Type B pancreatic cell (in vitro differentiated cells): ENCODE results near the gene XRRA1. TPM values are rescaled to one million over a fixed set of nuclear protein-coding genes. Genes with fewer than 3 reads are reported as not detected.

ENCODE experiments used
- DNase-seq: peaks from one replicate; pipeline ENCODE4 v3.0.0; 2021; ENCODE audit warnings: mixed read lengths; ENCODE audit not compliant: unreplicated experiment; ENCODE audit errors: extremely low spot score
- H3K27ac Mint-ChIP-seq: 2 replicates; pipeline ENCODE4 v1.8.0; 2021; ENCODE audit warnings: mild to moderate bottlenecking, mixed read lengths
- H3K27me3 Mint-ChIP-seq: 2 replicates; pipeline ENCODE4 v1.8.0; 2021; ENCODE audit warnings: mixed read lengths
- H3K36me3 Mint-ChIP-seq: 2 replicates; pipeline ENCODE4 v1.8.0; 2021; ENCODE audit warnings: mixed read lengths
- H3K4me1 Mint-ChIP-seq: one replicate; pipeline ENCODE4 v1.8.0; 2021; ENCODE audit warnings: mixed read lengths; ENCODE audit not compliant: unreplicated experiment
- H3K4me3 Mint-ChIP-seq: 2 replicates; pipeline ENCODE4 v1.8.0; 2021; ENCODE audit warnings: mild to moderate bottlenecking, mixed read lengths
- H3K9me3 Mint-ChIP-seq: 2 replicates; pipeline ENCODE4 v1.8.0; 2021; ENCODE audit warnings: mixed read lengths
- CTCF ChIP-seq: fragments of 200-600 bp; sonication (generic); conservative IDR thresholded peaks from 2 replicates; pipeline ENCODE4 v1.5.0; 2021; ENCODE audit warnings: antibody characterized with exemption, mild to moderate bottlenecking
- total RNA-seq: library from RNA; stranded (reverse); gene quantifications from 2 replicates; pipeline ENCODE4 v1.2.1, GENCODE V29; 2021; ENCODE audit warnings: low replicate concordance

Gene XRRA1
- total RNA-seq, 1 donor from 2014 or later = 8.8 TPM

DNA sequence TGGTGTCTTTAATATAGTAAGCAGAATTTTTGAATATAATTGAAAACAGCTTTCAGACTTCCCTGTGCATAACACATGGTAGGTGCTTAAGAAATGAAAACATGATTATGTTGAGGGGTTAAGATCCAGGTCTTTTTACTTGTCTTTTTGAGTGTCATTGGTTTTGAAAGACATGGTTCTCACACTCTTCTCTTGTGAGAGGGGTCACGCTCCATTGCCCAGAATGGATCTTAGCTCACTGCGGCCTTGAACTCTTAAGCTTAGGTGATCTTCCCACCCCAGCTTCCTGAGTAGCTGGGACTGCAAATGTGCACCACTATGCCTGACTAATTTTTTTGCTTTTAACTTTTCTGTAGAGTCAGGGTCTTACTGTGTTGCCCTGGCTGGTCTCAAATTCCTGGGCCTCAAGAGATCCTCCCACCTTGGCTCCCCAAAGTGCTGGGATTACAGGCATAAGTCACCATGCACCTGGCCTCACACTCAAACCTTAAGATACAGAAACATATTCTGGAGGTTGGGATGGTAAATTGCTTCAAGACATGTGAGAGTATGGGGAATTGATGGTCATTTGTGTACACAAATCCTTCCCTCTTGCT, 1.6 kb upstream of the XRRA1 start:
- H3K36me3 Mint-ChIP-seq = peaks cover 7% of the 10 kb centered on the region

DNA sequence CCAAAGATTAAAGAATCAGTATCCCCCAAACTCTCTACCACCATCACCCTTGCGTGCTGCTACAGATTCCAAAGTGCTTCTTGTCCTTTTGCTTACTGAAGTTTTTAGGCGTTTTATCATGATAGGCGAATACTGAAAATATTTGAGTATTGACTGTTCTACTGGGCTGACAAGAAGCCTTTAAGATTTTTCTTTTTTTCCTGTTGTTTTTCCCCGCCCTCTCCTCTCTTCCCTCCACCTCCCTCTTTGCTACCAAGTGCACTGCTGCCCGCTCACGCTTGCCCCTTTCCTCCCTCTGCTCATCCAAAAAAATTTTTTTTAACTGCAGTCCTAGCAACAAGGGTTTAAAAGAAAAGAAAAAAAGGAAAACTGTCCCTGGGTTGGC, 854 bp upstream of the XRRA1 start:
- Mint-ChIP-seq H3K9me3 (no peaks in the 10 kb centered on the region), H3K4me1 (peaks cover 24% of the 10 kb centered on the region), H3K36me3 (peaks cover 7% of the 10 kb centered on the region), H3K27me3 (no peaks in the 10 kb centered on the region), H3K27ac (peak overlapping the region; percentile 98), H3K4me3 (peak overlapping the region; percentile 100)
- no peak for DNase-seq
- TF ChIP-seq CTCF = no peak

More for the DNA sequence above, 1.6 kb upstream of the XRRA1 start:
- Mint-ChIP-seq H3K4me1 (peaks cover 24% of the 10 kb centered on the region), H3K4me3 (peak overlapping the region; percentile 100), H3K27ac (peak overlapping the region; percentile 98), H3K27me3 (no peaks in the 10 kb centered on the region), H3K9me3 (no peaks in the 10 kb centered on the region)
- DNase-seq = no peak
- TF ChIP-seq CTCF = no peak

- no peak for DNase-seq
- Mint-ChIP-seq H3K27me3 (no peaks in the 10 kb centered on the region), H3K4me3 (peak overlapping the region; percentile 100), H3K27ac (peak overlapping the region; percentile 98), H3K36me3 (peaks cover 3% of the 10 kb centered on the region), H3K9me3 (no peaks in the 10 kb centered on the region), H3K4me1 (peaks cover 24% of the 10 kb centered on the region)
- TF ChIP-seq CTCF = no peak
These were observed 369 bp downstream of the XRRA1 start for GRCh38 chr11:74948546-74948897.

GRCh38 chr11:74942073-74942759, 6.7 kb downstream of the XRRA1 start:
- Mint-ChIP-seq H3K27ac (no peak overlapping the region), H3K27me3 (no peaks in the 10 kb centered on the region)
- TF ChIP-seq CTCF = no peak

GRCh38 chr11:74941492-74941891, 7.4 kb downstream of the XRRA1 start:
- no peaks in the 10 kb centered on the region for H3K36me3 Mint-ChIP-seq
- no peaks in the 10 kb centered on the region for H3K9me3 Mint-ChIP-seq
- no peaks in the 10 kb centered on the region for H3K27me3 Mint-ChIP-seq
- no peak overlapping the region for H3K4me3 Mint-ChIP-seq
- no peak for TF ChIP-seq CTCF
- H3K27ac Mint-ChIP-seq = no peak overlapping the region
- no peak for DNase-seq
- H3K4me1 Mint-ChIP-seq = no peaks in the 10 kb centered on the region

More at GRCh38 chr11:74942073-74942759, 6.7 kb downstream of the XRRA1 start:
- no peak for DNase-seq
- no peak overlapping the region for H3K4me3 Mint-ChIP-seq
- H3K36me3 Mint-ChIP-seq = no peaks in the 10 kb centered on the region
- H3K4me1 Mint-ChIP-seq = no peaks in the 10 kb centered on the region
- no peaks in the 10 kb centered on the region for H3K9me3 Mint-ChIP-seq
